Stomach (tissue), 9 donors: Measurements from ENCODE around the gene GGN. TPM values are rescaled to one million over a fixed set of nuclear protein-coding genes. Genes with fewer than 3 reads are reported as not detected.
"Not testable (repeated sequence)": the region's sequence is repeated elsewhere in the genome, so short reads cannot be mapped to it uniquely, and the experiment has no call there.

Experiments
- DNase-seq, 2 donors: peaks; one replicate each; pipeline versions ENCODE4 v3.0.0 to v3.0.0-alpha.2; 2013 to 2019
- H3K27ac ChIP-seq, 5 donors: fragments of 200-600 bp in 4 of 5; sonication (generic) in 4 of 5; one replicate each; pipeline ENCODE4 v1.5.1; 2013 to 2019; ENCODE audit warnings: mild to moderate bottlenecking in 1 of 5, moderate library complexity in 1 of 5
- H3K27me3 ChIP-seq, 3 donors: fragments of 200-600 bp; sonication (generic); one replicate each; pipeline ENCODE4 v1.5.1; 2017 to 2019; ENCODE audit warnings: mixed run types in 1 of 3
- H3K36me3 ChIP-seq, 4 donors: fragments of 200-600 bp; sonication (generic); 1 replicate in 3 of 4; 2 replicates in 1 of 4; pipeline ENCODE4 v1.5.1; 2016 to 2019
- H3K4me1 ChIP-seq, 4 donors: fragments of 200-600 bp; sonication (generic); one replicate each; pipeline ENCODE4 v1.5.1; 2016 to 2019
- H3K4me3 ChIP-seq, 4 donors: fragments of 200-600 bp; sonication (generic) in 3 of 4; one replicate each; pipeline ENCODE4 v1.5.1; 2016 to 2019; ENCODE audit warnings: mild to moderate bottlenecking in 1 of 4
- H3K9me3 ChIP-seq, 4 donors: fragments of 200-600 bp; sonication (generic); one replicate each; pipeline ENCODE4 v1.5.1; 2016 to 2019
- CTCF ChIP-seq, 7 experiments: fragments of 450-650 bp in 4 of 7; fragments of 200-600 bp in 3 of 7; sonication (generic) in 3 of 7; IDR thresholded peaks; one replicate each; pipeline ENCODE4 v1.5.1; 2016 to 2019; ENCODE audit warnings: antibody characterized with exemption in 7 of 7, control low read depth in 2 of 7, mild to moderate bottlenecking in 1 of 7
- EP300 ChIP-seq: sonication (generic); formaldehyde crosslinking; IDR thresholded peaks from one replicate; pipeline ENCODE4 v1.6.1; 2017; ENCODE audit warnings: antibody characterized with exemption
- POLR2A ChIP-seq, 4 donors: fragments of 450-650 bp; IDR thresholded peaks; one replicate each; pipeline ENCODE4 v1.6.1; 2016; ENCODE audit warnings: antibody characterized with exemption in 4 of 4, control low read depth in 2 of 4, mild to moderate bottlenecking in 1 of 4, moderate library complexity in 1 of 4
- POLR2AphosphoS5 ChIP-seq, 3 donors: sonication (generic); formaldehyde crosslinking; IDR thresholded peaks; one replicate each; pipeline ENCODE4 v1.6.1; 2016; ENCODE audit warnings: antibody characterized with exemption in 3 of 3
- WGBS, 5 donors: extraction: QIAGEN DNeasy Blood & Tissue Kit in 3 of 5; methylation state at CpG; one replicate each; pipeline versions ENCODE4 v1.1.5 to v1.1.7; 2013 to 2018; 5-methylcytosine and 5-hydroxymethylcytosine counted together
- intact Hi-C: fragments of 100-400 bp; cut with DNase I; formaldehyde crosslinking; loops from one replicate; pipeline ENCODE4 v1.15.1; 2023; ENCODE audit warnings: low total_unique reads
- polyA plus RNA-seq, 3 donors: library from polyadenylated mRNA; stranded (reverse); fragments of 200-250 nt; gene quantifications; one replicate each; pipeline ENCODE4 v1.2.3, GENCODE V29; 2013
- total RNA-seq, 5 donors: library from RNA; depleted of rRNA; stranded (reverse); fragments of >200 nt; gene quantifications; one replicate each; pipeline versions ENCODE4 v1.1.0 to v1.2.3, GENCODE V29; 2014 to 2016
- donor health status: healthy with polysubstance abuse.
- donor health status: Bipolar disorder and iron deficiency.
- donor health status: healthy.

Gene GGN
- total and polyA plus RNA-seq, 8 donors, result 0.19 to 0.30 TPM; not detected in 6

GRCh38 chr19:38413416-38413815, 25.6 kb upstream of the GGN start:
- 81 to 92% (median 89%) methylated on average over 6 of the region's 6 CpGs for WGBS, 5 donors
- intact Hi-C loops, result no loop called here

DNA sequence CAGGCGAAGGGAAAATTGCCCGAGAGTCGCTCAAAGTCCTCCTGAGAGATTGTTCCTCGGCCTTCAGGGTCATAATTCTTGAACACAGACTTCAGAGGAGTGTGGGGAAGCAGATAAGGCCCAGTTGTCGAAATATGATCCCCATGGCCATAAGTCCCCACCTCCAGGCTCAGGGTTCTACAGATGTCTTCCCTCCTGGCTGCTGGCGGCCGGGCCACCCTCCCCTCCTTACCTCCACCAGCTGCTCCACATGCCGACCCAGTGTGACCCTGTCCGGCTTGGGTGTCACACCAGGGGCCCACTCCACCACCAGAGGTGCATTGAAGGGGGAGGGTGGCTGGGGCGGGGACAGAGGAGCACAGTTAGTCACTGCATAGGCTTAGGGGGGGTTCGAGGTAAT, 25.1 kb upstream of the GGN start:
- WGBS, 5 donors, result 55 to 67% (median 63%) methylated on average over 10 to 11 of the region's 11 CpGs
- H3K4me3 ChIP-seq, result no peak overlapping the region
- DNase-seq, result no peak
- H3K9me3 ChIP-seq, result no peaks in the 10 kb centered on the region
- TF ChIP-seq EP300 (no peak), POLR2AphosphoS5 (IDR thresholded peaks at IDR 0.05) (no peak), CTCF (IDR thresholded peaks at IDR 0.05) (no peak), POLR2A (IDR thresholded peaks at IDR 0.05) (no peak)
- H3K36me3 ChIP-seq, result peaks cover 0 to 27% (median 12%) of the 10 kb centered on the region in 4 donors
- peaks cover 0 to 19% (median 4%) of the 10 kb centered on the region in 3 donors for H3K27me3 ChIP-seq
- intact Hi-C loops, result no loop called here
- H3K4me1 ChIP-seq, result peaks cover 0 to 7% (median 6%) of the 10 kb centered on the region in 4 donors
- H3K27ac ChIP-seq, result no peak overlapping the region

More at GRCh38 chr19:38413416-38413815, 25.6 kb upstream of the GGN start:
- H3K4me3 ChIP-seq, result no peak overlapping the region
- peaks cover 0 to 22% (median 8%) of the 10 kb centered on the region in 4 donors for H3K36me3 ChIP-seq
- no peak for DNase-seq
- no peaks in the 10 kb centered on the region for H3K9me3 ChIP-seq
- H3K27me3 ChIP-seq, result peaks cover 0 to 24% (median 8%) of the 10 kb centered on the region in 3 donors
- H3K4me1 ChIP-seq, result peaks cover 0 to 12% (median 11%) of the 10 kb centered on the region in 4 donors
- no peak overlapping the region for H3K27ac ChIP-seq
- TF ChIP-seq CTCF (IDR thresholded peaks at IDR 0.05) (no peak), POLR2AphosphoS5 (IDR thresholded peaks at IDR 0.05) (no peak), POLR2A (IDR thresholded peaks at IDR 0.05) (no peak), EP300 (no peak)

DNA sequence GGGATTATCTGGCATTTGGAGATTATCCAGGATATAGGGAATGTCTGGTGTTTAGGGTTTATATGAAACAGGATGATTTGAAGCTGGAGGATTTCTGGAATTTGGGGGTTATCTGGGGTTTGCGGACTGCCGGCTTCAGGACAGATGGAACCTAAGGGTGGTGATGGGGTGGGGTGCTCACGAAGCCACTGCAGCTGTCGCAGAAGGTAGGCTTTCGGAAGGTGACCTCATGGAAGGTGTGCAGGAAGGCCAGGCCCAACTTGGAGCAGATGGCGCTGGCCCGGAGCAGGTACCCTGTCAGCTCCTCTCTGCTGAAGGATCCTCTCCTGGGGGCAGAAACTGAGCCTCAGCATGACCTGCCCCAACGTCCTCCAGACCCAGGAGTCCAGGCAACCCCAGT, 24.7 kb upstream of the GGN start:
- intact Hi-C loops, result no loop called here
- Histone ChIP-seq H3K27ac (no peak overlapping the region), H3K9me3 (no peaks in the 10 kb centered on the region), H3K4me1 (peaks cover 0 to 3% (median 1%) of the 10 kb centered on the region in 4 donors), H3K27me3 (peaks cover 0 to 15% (median 0%) of the 10 kb centered on the region in 3 donors), H3K36me3 (peaks cover 0 to 31% (median 17%) of the 10 kb centered on the region in 4 donors), H3K4me3 (no peak overlapping the region)
- 83 to 93% (median 89%) methylated on average over 5 to 8 of the region's 8 CpGs for WGBS, 5 donors
- TF ChIP-seq EP300 (no peak), POLR2A (IDR thresholded peaks at IDR 0.05) (no peak), POLR2AphosphoS5 (IDR thresholded peaks at IDR 0.05) (no peak), CTCF (IDR thresholded peaks at IDR 0.05) (no peak)
- DNase-seq, result no peak

GRCh38 chr19:38411898-38412297, 24.1 kb upstream of the GGN start:
- WGBS, 5 donors, result 77 to 82% (median 82%) methylated on average over 5 of the region's 5 CpGs
- peaks cover 0 to 37% (median 23%) of the 10 kb centered on the region in 4 donors for H3K36me3 ChIP-seq
- H3K27ac ChIP-seq, H3K4me3 ChIP-seq, DNase-seq, H3K27me3 ChIP-seq, H3K4me1 ChIP-seq, H3K9me3 ChIP-seq, intact Hi-C loops: not testable (repeated sequence)

GRCh38 chr19:38411041-38411712, 23.3 kb upstream of the GGN start:
- TF ChIP-seq CTCF (IDR thresholded peaks at IDR 0.05) (no peak), POLR2AphosphoS5 (IDR thresholded peaks at IDR 0.05) (no peak), POLR2A (IDR thresholded peaks at IDR 0.05) (no peak)
- WGBS, 5 donors, result 83 to 88% (median 84%) methylated on average over 12 to 13 of the region's 13 CpGs
- no peak for DNase-seq
- intact Hi-C loops, result no loop called here
- H3K4me3 ChIP-seq, result no peak overlapping the region
- no peaks in the 10 kb centered on the region for H3K4me1 ChIP-seq
- H3K27ac ChIP-seq, result no peak overlapping the region
- peaks cover 2 to 44% (median 30%) of the 10 kb centered on the region in 4 donors for H3K36me3 ChIP-seq
- H3K9me3 ChIP-seq, result no peaks in the 10 kb centered on the region
- peaks cover 0 to 6% (median 0%) of the 10 kb centered on the region in 3 donors for H3K27me3 ChIP-seq

DNA sequence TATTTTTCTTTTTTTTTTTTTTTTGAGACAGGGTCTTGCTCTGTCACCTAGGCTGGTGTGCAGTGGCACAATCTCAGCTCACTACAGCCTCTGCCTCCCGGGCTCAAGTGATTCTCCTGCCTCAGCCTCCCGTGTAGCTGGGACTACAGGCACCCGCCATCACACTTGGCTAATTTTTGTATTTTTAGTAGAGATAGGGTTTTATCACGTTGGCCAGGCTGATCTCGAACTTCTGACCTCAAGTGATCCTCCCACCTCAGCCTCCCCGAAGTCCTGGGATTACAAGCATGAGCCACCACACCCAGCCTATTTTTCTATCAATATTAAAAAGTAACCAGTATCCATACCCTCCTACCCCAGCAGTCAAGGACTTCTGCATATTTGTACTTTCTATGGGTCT, 22.6 kb upstream of the GGN start:
- H3K9me3 ChIP-seq, DNase-seq, H3K4me1 ChIP-seq, H3K4me3 ChIP-seq, H3K27ac ChIP-seq, H3K27me3 ChIP-seq, intact Hi-C loops: not testable (repeated sequence)
- H3K36me3 ChIP-seq, result peaks cover 5 to 48% (median 38%) of the 10 kb centered on the region in 4 donors
- WGBS, 5 donors, result 68 to 76% (median 72%) methylated on average over 6 of the region's 6 CpGs
